HG03354 (cell line): ENCODE measurements around the gene LDLRAD4.

ENCODE experiments used
- ATAC-seq: cut with Tn5 transposase; IDR thresholded peaks from one replicate; pipeline ENCODE4 v1.9.1; 2021; ENCODE audit warnings: mild to moderate bottlenecking; ENCODE audit not compliant: unreplicated experiment, poor library complexity, severe bottlenecking

LDLRAD4 gene

GRCh38 chr18:13409026-13409425, 190.5 kb downstream of the LDLRAD4 start:
- no peak for ATAC-seq

- ATAC-seq = no peak
Measured at GRCh38 chr18:13409997-13410396, 191.4 kb downstream of the LDLRAD4 start.

- ATAC-seq = no peak
Measured at GRCh38 chr18:13410471-13410870, 191.9 kb downstream of the LDLRAD4 start.

GRCh38 chr18:13412017-13412416, 193.5 kb downstream of the LDLRAD4 start:
- no peak for ATAC-seq

GRCh38 chr18:13412901-13413300, 194.3 kb downstream of the LDLRAD4 start:
- no peak for ATAC-seq

GRCh38 chr18:13414102-13414501, 195.5 kb downstream of the LDLRAD4 start:
- ATAC-seq = no peak

GRCh38 chr18:13414521-13414920, 196.0 kb downstream of the LDLRAD4 start:
- ATAC-seq = no peak

GRCh38 chr18:13415736-13416135, 197.2 kb downstream of the LDLRAD4 start:
- no peak for ATAC-seq

GRCh38 chr18:13416208-13416607, 197.6 kb downstream of the LDLRAD4 start:
- ATAC-seq = no peak

GRCh38 chr18:13416848-13417247, 198.3 kb downstream of the LDLRAD4 start:
- no peak for ATAC-seq

- ATAC-seq = no peak
Measured at GRCh38 chr18:13418013-13418710, 199.6 kb downstream of the LDLRAD4 start.

GRCh38 chr18:13420969-13421686, 202.6 kb downstream of the LDLRAD4 start:
- no peak for ATAC-seq

- ATAC-seq = no peak
Measured at GRCh38 chr18:13422541-13423147, 204.1 kb downstream of the LDLRAD4 start.

- no peak for ATAC-seq
Measured at GRCh38 chr18:13423352-13423751, 204.8 kb downstream of the LDLRAD4 start.

- ATAC-seq = no peak
Measured at GRCh38 chr18:13424363-13424762, 205.8 kb downstream of the LDLRAD4 start.

GRCh38 chr18:13425357-13426091, 207.0 kb downstream of the LDLRAD4 start:
- ATAC-seq = no peak

- ATAC-seq = no peak
Measured at GRCh38 chr18:13427354-13427753, 208.8 kb downstream of the LDLRAD4 start.

- no peak for ATAC-seq
Measured at GRCh38 chr18:13428319-13428718, 209.8 kb downstream of the LDLRAD4 start.

- ATAC-seq = no peak
Measured at GRCh38 chr18:13429016-13429415, 210.5 kb downstream of the LDLRAD4 start.

GRCh38 chr18:13429884-13430510, 211.4 kb downstream of the LDLRAD4 start:
- ATAC-seq = no peak
